Tibial artery (tissue), 4 donors: ENCODE data around the gene ADAMTS16.

Experiments used
- DNase-seq, 2 donors: peaks; one replicate each; pipeline ENCODE4 v3.0.0-alpha.2; 2019
- H3K27ac ChIP-seq, 2 donors: fragments of 200-600 bp; sonication (generic) in 1 of 2; 1 replicate in 1 of 2; 2 replicates in 1 of 2; pipeline ENCODE4 v1.5.1; 2018 to 2019; ENCODE audit warnings: mild to moderate bottlenecking in 1 of 2
- H3K27me3 ChIP-seq, 2 donors: fragments of 200-600 bp; sonication (generic) in 1 of 2; one replicate each; pipeline versions ENCODE4 v1.5.1 to v1.6.0; 2016 to 2019
- H3K36me3 ChIP-seq, 3 donors: fragments of 200-600 bp; sonication (generic) in 2 of 3; one replicate each; pipeline ENCODE4 v1.5.1; 2016 to 2019; ENCODE audit warnings: mild to moderate bottlenecking in 2 of 3
- H3K4me1 ChIP-seq, 4 donors: fragments of 200-600 bp; sonication (generic) in 2 of 4; 1 replicate in 3 of 4; 2 replicates in 1 of 4; pipeline ENCODE4 v1.5.1; 2016 to 2019
- H3K4me3 ChIP-seq, 2 donors: fragments of 200-600 bp; sonication (generic) in 1 of 2; 1 replicate in 1 of 2; 2 replicates in 1 of 2; pipeline ENCODE4 v1.5.1; 2018 to 2019; ENCODE audit warnings: mild to moderate bottlenecking in 2 of 2
- H3K9me3 ChIP-seq, 3 donors: fragments of 200-600 bp; sonication (generic) in 1 of 3; one replicate each; pipeline ENCODE4 v1.5.1; 2016 to 2019
- intact Hi-C: fragments of 100-400 bp; cut with DNase I; formaldehyde crosslinking; loops from one replicate; pipeline ENCODE4 v1.15.0; 2023; ENCODE audit warnings: low total_unique reads
- TF ChIP-seq, protein P1 (sequence below), 2 experiments: fragments of 200-600 bp in 1 of 2; fragments of 450-650 bp in 1 of 2; IDR thresholded peaks; one replicate each; pipeline ENCODE4 v1.5.1; 2017 to 2019; ENCODE audit warnings: antibody characterized with exemption in 2 of 2, mild to moderate bottlenecking in 1 of 2, moderate library complexity in 1 of 2

Gene ADAMTS16, protein sequence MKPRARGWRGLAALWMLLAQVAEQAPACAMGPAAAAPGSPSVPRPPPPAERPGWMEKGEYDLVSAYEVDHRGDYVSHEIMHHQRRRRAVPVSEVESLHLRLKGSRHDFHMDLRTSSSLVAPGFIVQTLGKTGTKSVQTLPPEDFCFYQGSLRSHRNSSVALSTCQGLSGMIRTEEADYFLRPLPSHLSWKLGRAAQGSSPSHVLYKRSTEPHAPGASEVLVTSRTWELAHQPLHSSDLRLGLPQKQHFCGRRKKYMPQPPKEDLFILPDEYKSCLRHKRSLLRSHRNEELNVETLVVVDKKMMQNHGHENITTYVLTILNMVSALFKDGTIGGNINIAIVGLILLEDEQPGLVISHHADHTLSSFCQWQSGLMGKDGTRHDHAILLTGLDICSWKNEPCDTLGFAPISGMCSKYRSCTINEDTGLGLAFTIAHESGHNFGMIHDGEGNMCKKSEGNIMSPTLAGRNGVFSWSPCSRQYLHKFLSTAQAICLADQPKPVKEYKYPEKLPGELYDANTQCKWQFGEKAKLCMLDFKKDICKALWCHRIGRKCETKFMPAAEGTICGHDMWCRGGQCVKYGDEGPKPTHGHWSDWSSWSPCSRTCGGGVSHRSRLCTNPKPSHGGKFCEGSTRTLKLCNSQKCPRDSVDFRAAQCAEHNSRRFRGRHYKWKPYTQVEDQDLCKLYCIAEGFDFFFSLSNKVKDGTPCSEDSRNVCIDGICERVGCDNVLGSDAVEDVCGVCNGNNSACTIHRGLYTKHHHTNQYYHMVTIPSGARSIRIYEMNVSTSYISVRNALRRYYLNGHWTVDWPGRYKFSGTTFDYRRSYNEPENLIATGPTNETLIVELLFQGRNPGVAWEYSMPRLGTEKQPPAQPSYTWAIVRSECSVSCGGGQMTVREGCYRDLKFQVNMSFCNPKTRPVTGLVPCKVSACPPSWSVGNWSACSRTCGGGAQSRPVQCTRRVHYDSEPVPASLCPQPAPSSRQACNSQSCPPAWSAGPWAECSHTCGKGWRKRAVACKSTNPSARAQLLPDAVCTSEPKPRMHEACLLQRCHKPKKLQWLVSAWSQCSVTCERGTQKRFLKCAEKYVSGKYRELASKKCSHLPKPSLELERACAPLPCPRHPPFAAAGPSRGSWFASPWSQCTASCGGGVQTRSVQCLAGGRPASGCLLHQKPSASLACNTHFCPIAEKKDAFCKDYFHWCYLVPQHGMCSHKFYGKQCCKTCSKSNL

DNA sequence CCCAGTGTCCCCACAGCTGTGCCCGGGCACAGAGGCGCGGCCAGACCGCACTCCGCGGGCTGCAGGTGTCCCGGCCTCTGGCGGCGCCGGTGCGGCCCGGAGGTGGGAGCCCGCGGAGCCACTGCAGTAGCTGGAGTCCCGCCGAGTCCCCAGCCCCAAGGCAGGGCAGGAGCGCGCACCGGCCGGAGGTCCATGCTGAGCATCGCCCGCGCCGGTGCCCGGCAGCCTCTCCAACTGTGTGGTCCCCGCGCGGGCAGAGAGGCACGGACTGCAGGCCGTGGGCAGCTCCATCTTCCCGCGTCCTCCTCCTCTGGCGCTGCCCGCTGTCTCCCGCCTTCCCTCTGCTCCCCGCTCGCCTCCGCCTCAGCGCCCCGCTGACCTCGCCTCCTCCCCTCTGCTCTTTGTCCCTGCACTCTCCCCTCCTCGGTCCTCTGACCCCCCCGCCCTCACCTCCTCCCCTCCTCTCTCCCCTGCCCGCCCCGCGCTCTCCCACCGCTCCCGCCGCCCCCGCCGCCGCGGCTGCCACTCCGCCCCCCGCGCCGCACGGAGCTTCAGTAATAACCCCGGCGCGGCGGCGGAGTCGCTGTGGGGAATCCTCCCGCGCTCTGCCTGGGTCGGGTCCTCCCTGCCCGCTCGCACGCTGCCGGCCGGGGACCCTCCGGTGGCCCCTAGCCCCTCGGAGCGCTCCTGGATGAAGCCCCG is at the start of gene ADAMTS16:
ADAMTS16 (plus strand) TSS at position 554 of the 702 bp plus-strand sequence; CDS start at position 692, 138 bp downstream.
- Histone ChIP-seq H3K4me3 (peak within 1 kb of the TSS; percentile 28 to 41), H3K27ac (no peak within 1 kb of the TSS), H3K9me3 (no peaks in the 10 kb centered on the region), H3K27me3 (peaks cover 0 to 30% of the 10 kb centered on the region in 2 donors), H3K36me3 (no peaks in the 10 kb centered on the region), H3K4me1 (peaks cover 0 to 22% (median 20%) of the 10 kb centered on the region in 4 donors)
- intact Hi-C loops, result loop anchor here (2.0 to 5.0 kb wide), 2 partner anchors 257 to 277 kb away; no protein-coding TSS in a partner anchor
- DNase-seq, result no peak
- TF ChIP-seq, protein P1, sequence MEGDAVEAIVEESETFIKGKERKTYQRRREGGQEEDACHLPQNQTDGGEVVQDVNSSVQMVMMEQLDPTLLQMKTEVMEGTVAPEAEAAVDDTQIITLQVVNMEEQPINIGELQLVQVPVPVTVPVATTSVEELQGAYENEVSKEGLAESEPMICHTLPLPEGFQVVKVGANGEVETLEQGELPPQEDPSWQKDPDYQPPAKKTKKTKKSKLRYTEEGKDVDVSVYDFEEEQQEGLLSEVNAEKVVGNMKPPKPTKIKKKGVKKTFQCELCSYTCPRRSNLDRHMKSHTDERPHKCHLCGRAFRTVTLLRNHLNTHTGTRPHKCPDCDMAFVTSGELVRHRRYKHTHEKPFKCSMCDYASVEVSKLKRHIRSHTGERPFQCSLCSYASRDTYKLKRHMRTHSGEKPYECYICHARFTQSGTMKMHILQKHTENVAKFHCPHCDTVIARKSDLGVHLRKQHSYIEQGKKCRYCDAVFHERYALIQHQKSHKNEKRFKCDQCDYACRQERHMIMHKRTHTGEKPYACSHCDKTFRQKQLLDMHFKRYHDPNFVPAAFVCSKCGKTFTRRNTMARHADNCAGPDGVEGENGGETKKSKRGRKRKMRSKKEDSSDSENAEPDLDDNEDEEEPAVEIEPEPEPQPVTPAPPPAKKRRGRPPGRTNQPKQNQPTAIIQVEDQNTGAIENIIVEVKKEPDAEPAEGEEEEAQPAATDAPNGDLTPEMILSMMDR (IDR thresholded peaks at IDR 0.05), result no peak

DNA sequence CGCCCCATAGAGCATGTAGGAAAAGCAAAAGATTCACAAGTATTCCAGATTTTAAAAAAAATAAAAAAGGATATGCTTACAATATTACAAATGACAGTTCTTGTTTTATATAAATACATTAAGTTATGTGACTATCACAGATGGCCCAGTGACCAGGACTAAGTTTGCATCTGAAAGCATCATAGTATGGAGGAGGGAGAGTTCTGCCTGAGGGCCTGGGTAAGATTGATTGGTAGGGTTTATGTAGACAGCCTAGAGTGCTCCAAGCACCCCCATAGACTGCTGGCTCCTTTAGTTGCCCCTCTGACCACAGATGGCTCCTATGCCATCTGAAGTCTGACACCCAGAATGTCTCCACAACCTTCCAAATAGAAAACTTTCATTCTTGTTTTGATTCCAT is 48.0 kb upstream of the ADAMTS16 start:
- Histone ChIP-seq H3K27ac (no peak overlapping the region), H3K9me3 (no peaks in the 10 kb centered on the region), H3K27me3 (no peaks in the 10 kb centered on the region), H3K36me3 (no peaks in the 10 kb centered on the region), H3K4me1 (no peaks in the 10 kb centered on the region), H3K4me3 (no peak overlapping the region)
- DNase-seq, result no peak
- TF ChIP-seq, protein P1 (IDR thresholded peaks at IDR 0.05), result no peak
- intact Hi-C loops, result no loop called here

DNA sequence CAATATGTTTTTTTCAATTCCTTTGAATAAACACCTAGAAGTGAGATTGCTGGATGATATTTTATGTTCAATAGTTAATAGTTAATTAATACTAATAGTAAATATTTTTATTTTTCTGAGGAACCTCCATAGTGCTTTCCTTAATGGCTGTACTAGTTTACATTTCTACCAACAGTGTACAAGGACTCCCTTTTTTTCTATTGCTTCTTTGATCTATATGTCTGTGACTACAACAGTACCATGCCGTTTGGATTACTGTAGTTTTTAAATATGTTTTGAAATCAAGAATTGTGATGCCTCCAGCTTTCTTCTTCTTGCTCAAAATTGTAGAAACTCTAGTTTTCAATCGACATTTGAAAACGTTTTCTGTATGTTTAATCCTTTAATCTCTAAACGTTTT is 39.5 kb upstream of the ADAMTS16 start:
- no peaks in the 10 kb centered on the region for H3K9me3 ChIP-seq
- intact Hi-C loops, result no loop called here
- no peak overlapping the region for H3K27ac ChIP-seq
- no peaks in the 10 kb centered on the region for H3K4me1 ChIP-seq
- no peaks in the 10 kb centered on the region for H3K36me3 ChIP-seq
- no peak overlapping the region for H3K4me3 ChIP-seq
- TF ChIP-seq, protein P1 (IDR thresholded peaks at IDR 0.05), result no peak
- no peaks in the 10 kb centered on the region for H3K27me3 ChIP-seq
- no peak for DNase-seq

DNA sequence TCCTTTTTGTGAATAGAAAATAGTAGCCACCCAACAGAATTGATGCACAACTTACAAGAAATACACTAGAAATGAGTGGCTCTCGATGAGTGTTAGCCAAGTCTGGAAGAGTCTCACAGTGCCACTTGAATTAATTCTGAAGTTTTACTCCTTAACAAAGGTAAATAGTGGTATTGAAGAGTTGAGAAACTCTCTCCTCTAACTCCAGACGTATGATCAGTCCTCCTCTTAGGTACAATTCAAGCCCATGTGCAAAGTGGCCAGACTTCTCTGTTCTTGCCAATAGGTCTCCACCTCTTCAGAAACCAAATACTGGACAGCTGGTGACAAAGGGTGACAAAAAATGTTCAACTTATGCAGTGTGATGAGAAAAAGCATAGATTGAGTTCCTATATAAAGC is 38.5 kb upstream of the ADAMTS16 start:
- no peaks in the 10 kb centered on the region for H3K27me3 ChIP-seq
- DNase-seq, result no peak
- intact Hi-C loops, result no loop called here
- no peak overlapping the region for H3K27ac ChIP-seq
- H3K9me3 ChIP-seq, result no peaks in the 10 kb centered on the region
- H3K36me3 ChIP-seq, result no peaks in the 10 kb centered on the region
- H3K4me3 ChIP-seq, result no peak overlapping the region
- TF ChIP-seq, protein P1 (IDR thresholded peaks at IDR 0.05), result no peak
- no peaks in the 10 kb centered on the region for H3K4me1 ChIP-seq

DNA sequence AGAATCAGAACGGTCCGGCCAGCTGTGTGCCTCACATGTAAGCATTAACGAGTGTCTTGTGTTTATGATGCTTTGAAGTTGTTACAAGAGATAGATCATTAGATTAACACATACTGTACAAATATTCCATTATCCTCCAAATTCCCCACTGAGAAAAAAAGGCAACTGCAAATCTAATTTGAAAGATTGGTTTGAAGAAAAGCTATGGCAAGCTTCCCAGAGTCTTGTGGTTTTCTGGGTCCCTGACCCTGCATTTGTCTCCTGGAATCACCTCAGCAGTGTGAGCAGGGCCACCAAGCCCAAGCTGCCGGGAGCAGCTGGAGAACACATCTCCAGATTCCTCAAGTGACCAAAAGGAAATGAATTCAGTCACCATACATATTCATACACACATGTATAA is 36.9 kb upstream of the ADAMTS16 start:
- intact Hi-C loops, result no loop called here
- H3K9me3 ChIP-seq, result no peaks in the 10 kb centered on the region
- no peaks in the 10 kb centered on the region for H3K36me3 ChIP-seq

More for the DNA sequence above, 36.9 kb upstream of the ADAMTS16 start:
- TF ChIP-seq, protein P1 (IDR thresholded peaks at IDR 0.05), result no peak
- no peaks in the 10 kb centered on the region for H3K27me3 ChIP-seq
- H3K27ac ChIP-seq, result no peak overlapping the region
- no peaks in the 10 kb centered on the region for H3K4me1 ChIP-seq
- no peak overlapping the region for H3K4me3 ChIP-seq
- no peak for DNase-seq
